ENCODE results near the gene TADA2A. TPM values are rescaled to one million over a fixed set of nuclear protein-coding genes. Genes with fewer than 3 reads are reported as not detected.
"Not testable (repeated sequence)": the region's sequence is repeated elsewhere in the genome, so short reads cannot be mapped to it uniquely, and the experiment has no call there.

TADA2A gene
- total and polyA plus RNA-seq, 2 experiments from 2014 or later, result 16.1 to 20.6 TPM

GRCh38 chr17:37399265-37399803, 7.4 kb upstream of the TADA2A start:
- H3K4me3 ChIP-seq, result no peak overlapping the region
- no peak for TF ChIP-seq CTCF (IDR thresholded peaks at IDR 0.05; ENCODE audit: low read depth, low read length)
- H3K27ac ChIP-seq, result no peak overlapping the region
- no peaks in the 10 kb centered on the region for H3K4me1 ChIP-seq (ENCODE audit: low read depth)
- H3K27me3 ChIP-seq, result no peaks in the 10 kb centered on the region
- no peaks in the 10 kb centered on the region for H3K9me3 ChIP-seq (ENCODE audit: low read depth)
- no peak for DNase-seq (ENCODE audit: low read depth in 1 of 2, low spot score in 1 of 2)
- no peaks in the 10 kb centered on the region for H3K36me3 ChIP-seq

- TF ChIP-seq CTCF (IDR thresholded peaks at IDR 0.05; ENCODE audit: low read depth, low read length), result no peak
- no peak for DNase-seq (ENCODE audit: low read depth in 1 of 2, low spot score in 1 of 2)
- no peak overlapping the region for H3K4me3 ChIP-seq
- no peak overlapping the region for H3K27ac ChIP-seq
- no peaks in the 10 kb centered on the region for H3K27me3 ChIP-seq
- H3K9me3 ChIP-seq (ENCODE audit: low read depth), result no peaks in the 10 kb centered on the region
- H3K36me3 ChIP-seq, result no peaks in the 10 kb centered on the region
- H3K4me1 ChIP-seq (ENCODE audit: low read depth), result no peaks in the 10 kb centered on the region
Measured at GRCh38 chr17:37400505-37400904, 6.2 kb upstream of the TADA2A start.

GRCh38 chr17:37405522-37405921, 1.2 kb upstream of the TADA2A start:
- not testable (repeated sequence) for H3K27me3 ChIP-seq; H3K27ac ChIP-seq; H3K4me1 ChIP-seq (ENCODE audit: low read depth); DNase-seq (ENCODE audit: low read depth in 1 of 2, low spot score in 1 of 2); H3K36me3 ChIP-seq; H3K9me3 ChIP-seq (ENCODE audit: low read depth)
- H3K4me3 ChIP-seq, result peak overlapping the region; percentile 67

GRCh38 chr17:37405955-37406634, 591 bp upstream of the TADA2A start:
- Histone ChIP-seq H3K9me3 (ENCODE audit: low read depth) (no peaks in the 10 kb centered on the region), H3K27me3 (no peaks in the 10 kb centered on the region), H3K27ac (peak overlapping the region; percentile 77), H3K4me1 (ENCODE audit: low read depth) (no peaks in the 10 kb centered on the region), H3K4me3 (peak overlapping the region; percentile 67), H3K36me3 (no peaks in the 10 kb centered on the region)
- no peak for TF ChIP-seq CTCF (IDR thresholded peaks at IDR 0.05; ENCODE audit: low read depth, low read length)
- DNase-seq (ENCODE audit: low read depth in 1 of 2, low spot score in 1 of 2), result peak in 1 of 2 donors; percentile 6

DNA sequence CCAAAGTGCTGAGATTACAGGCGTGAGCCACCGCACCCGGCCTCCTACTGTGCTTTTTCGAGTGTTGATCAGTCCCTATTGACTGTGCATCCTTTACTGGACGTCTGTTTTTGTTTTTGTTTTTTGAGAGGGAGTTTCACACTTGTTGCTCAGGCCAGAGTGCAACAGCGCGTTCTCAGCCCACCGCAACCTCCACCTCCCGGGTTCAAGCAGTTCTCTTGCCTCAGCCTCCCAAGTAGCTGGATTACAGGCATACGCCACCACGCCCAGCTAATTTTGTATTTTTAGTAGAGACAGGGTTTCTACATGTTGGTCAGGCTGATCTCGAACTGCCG, 1.4 kb downstream of the TADA2A start:
- DNase-seq (ENCODE audit: low read depth in 1 of 2, low spot score in 1 of 2); H3K4me3 ChIP-seq; H3K27me3 ChIP-seq; H3K9me3 ChIP-seq (ENCODE audit: low read depth); H3K4me1 ChIP-seq (ENCODE audit: low read depth); H3K27ac ChIP-seq: not testable (repeated sequence)
- H3K36me3 ChIP-seq, result peaks cover 15% of the 10 kb centered on the region

GRCh38 chr17:37410357-37410756, 3.7 kb downstream of the TADA2A start:
- Histone ChIP-seq H3K4me3 (no peak overlapping the region), H3K4me1 (ENCODE audit: low read depth) (no peaks in the 10 kb centered on the region), H3K36me3 (peaks cover 22% of the 10 kb centered on the region), H3K27me3 (no peaks in the 10 kb centered on the region), H3K9me3 (ENCODE audit: low read depth) (no peaks in the 10 kb centered on the region), H3K27ac (no peak overlapping the region)
- TF ChIP-seq CTCF (IDR thresholded peaks at IDR 0.05; ENCODE audit: low read depth, low read length), result no peak
- DNase-seq (ENCODE audit: low read depth in 1 of 2, low spot score in 1 of 2), result no peak
